Stimulated activated CD4-positive, alpha-beta T cell treated with anti-CD3 and anti-CD28 coated beads, TNF-alpha, amount 100 ng/mL, for 1 hour (primary cell): Measurements from ENCODE around the gene IRF4.

Experiments used
- DNase-seq, 3 donors: peaks; one replicate each; pipeline ENCODE4 v3.0.0-alpha.2; 2020; ENCODE audit warnings: low read depth in 3 of 3, low spot score in 1 of 3

IRF4 gene

DNA sequence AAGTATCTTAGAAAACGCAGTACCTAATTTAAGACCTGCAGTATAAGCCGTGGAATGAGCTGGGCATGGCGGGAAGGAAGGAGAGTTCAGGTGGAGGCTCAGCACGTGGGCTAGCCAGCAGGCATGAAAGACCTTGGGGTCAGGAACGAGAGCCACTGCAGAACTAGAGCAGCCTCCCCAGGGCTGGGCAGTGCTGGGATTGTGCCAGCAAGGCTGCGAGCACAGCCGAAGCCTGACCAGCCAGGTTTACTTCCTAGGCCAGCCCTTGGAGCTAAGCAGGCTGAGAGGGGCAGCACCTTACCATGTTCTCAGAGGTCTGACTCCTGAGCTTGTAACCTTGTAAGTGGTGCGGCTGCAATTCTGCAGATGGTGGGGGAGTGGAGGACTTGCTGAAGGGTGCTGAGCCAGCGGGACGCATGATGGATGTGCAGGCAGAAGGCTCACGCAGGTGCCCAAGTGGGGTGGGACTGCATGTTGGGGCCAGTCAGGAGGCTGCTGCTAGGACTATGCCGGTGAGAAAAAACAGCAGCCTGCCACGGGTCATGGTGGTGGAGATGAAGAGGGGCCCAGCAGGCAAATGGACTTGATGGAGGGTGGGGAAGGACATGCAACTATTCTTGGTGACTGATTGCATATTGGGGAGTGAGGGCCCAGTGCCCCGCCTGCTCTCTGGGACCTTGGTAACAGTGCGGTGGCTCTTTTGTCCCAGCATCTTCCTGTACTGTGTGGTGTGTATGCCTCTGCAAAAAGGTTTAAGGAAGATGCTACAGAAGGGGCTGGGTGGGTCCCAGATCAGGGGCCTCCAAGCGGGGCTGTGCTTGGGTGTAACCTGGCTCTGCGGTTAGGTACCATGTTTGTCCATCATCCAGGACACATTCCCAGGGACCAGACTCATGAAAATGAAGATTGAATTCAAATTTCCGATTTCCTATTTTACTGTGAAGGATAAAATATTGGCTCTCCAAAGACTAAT is 37.6 kb upstream of the IRF4 start:
- no peak for DNase-seq

DNA sequence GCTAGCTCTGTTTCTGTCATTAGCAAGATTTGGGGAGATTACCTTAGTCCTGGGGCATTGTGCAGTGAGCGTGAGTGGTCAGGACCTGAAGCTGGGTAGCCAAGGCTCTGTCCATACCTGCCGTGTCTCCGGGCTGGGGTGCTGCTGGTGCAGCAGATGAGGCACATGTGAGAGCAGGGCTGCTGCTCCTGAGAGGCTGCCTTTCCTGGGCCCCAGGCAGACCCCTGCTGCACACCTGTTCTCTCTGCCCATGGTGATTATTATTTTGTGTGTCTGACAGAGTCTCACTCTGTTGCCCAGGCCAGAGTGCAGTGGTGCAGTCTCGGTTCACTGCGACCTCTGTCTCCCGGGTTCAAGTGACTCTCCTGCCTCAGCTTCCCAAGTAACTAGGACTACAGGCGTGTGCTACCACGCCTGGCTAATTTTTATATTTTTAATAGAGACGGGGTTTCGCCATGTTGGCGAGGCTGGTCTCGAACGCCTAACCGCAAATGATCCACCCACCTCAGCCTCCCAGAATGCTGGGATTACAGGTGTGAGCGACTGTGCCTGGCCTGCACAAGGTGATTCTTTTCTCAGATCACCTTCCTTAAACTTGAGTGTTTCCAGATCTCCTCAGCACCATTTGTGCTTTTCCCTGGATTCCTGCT is 36.8 kb upstream of the IRF4 start:
- DNase-seq = no peak

- no peak for DNase-seq
Measured at GRCh38 chr6:355373-356208, 36.0 kb upstream of the IRF4 start.

DNA sequence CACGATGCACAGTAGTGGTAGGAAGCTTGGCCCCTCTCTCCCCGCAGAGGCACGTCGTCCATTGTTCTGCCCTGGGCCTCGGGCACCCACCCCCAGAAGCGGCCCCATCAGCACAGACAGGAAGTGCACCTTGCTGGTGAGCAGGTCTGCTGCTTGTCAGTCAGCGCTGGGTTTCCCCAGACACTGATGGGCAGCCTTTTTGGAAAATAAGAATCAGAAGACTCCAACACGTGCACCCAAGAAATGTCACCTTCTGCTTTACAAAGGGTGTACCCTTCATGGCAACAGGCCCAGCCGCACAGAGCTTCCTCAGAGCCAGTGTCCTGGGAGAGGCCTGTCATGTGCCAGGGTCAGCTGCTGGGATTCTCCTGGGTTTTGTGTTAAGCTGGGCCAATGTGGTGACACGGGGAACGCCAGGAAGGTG is 34.7 kb upstream of the IRF4 start:
- no peak for DNase-seq

GRCh38 chr6:357261-357790 is 34.2 kb upstream of the IRF4 start:
- no peak for DNase-seq

DNA sequence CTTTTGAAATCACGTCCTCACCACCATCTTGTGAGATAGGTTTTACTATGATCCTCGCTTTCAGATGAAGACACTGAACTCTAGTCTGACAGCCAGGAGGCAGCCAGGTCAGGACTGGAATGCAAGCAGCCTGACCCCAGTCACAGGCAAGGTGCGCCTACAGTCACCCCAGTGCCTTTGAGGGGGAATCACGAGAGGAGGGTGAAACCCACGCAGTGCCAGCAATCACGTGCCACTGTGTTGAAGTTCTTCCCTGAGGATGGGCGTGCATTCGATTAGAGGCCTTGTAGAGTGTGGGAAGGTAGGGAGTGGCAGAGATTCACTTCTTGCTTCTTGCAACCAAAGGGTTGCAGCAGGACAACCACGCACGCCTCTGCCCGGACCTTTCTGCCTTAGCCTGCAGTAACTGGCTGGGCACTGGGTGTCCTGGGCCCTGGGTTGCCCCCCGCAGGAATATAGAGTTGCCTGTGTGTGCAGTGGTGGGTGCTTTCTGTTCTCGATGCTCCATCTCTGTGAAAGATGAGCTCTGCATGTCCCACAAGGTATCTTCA is 33.7 kb upstream of the IRF4 start:
- DNase-seq = no peak

DNA sequence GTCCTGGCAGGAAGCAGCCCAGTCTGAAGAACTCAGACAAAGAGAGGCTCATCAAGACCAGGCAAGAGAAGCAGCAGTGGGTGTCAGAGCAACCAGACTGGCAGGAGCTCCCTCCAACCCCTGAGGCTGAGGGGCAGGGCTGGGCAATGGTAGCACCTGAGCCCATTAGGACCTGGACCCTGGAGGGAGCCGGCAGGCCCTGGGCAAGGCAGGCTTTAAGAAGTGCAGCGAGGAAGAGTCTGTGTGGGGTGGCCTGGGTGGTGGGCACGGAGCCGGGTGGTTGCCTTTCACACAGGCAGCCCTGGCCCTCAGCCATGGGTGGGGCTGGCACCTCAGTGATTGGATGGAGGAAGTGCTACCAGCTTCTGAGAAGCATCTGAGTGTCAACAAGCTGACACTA is 33.1 kb upstream of the IRF4 start:
- no peak for DNase-seq

DNA sequence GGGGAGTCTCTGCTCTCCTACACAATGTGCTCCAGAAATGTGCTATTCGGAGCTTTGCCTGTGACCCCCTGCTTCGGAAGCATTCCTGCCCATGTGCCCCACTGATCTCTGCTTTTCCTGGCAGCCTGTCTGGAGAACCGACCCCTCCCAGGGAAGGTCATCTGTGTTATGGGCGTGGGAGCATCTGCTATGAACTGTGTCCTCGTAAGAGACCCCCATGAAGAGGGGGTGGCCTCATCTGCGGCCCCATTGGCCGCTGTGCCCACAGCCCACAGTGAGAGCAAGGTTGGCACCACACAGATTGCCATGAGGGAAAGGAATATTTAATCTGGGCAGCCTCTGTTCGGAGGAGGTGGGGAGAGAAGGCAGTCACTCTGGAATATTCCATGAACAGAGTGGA is 32.7 kb upstream of the IRF4 start:
- DNase-seq = no peak

DNA sequence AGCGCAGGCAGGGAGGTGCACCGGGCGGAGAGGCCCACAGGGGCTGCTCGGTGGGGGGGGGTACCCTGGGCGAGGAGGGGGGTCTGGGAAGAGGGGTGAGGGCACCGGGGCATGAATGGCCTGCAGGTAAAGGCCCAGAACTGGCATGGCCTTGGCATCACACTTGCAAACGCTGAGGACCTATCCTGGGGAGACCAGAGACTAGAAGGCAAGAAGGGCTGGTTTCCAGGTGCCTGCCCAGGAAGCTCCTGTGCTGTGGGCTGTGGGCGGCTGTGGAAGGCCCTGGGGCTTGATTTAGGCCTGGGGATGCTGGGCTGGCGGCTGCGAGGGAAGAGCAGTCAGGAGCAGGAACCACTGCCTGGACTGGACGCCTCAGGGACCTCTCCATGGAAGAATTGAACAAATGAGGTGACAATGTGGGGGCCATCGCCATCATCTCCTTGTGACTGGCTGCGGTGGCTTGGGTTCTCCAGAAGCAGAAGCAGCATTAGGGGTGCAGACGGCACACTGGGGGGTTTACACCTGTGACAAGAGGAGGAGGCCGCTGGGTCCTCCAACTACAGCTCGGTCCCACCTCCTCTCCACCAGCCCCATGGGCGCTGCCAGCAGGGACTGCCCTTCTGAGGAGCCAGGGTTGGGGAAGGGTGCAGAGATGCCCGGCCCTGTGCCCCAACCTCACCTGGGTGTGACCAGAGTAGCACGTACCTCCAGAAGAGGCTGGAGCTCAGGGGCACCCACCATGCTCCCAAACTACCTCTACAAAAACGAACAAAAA is 32.1 kb upstream of the IRF4 start:
- DNase-seq = no peak

GRCh38 chr6:360349-360748 is 31.2 kb upstream of the IRF4 start:
- no peak for DNase-seq

- no peak for DNase-seq
Measured at GRCh38 chr6:360764-361373, 30.7 kb upstream of the IRF4 start.

DNA sequence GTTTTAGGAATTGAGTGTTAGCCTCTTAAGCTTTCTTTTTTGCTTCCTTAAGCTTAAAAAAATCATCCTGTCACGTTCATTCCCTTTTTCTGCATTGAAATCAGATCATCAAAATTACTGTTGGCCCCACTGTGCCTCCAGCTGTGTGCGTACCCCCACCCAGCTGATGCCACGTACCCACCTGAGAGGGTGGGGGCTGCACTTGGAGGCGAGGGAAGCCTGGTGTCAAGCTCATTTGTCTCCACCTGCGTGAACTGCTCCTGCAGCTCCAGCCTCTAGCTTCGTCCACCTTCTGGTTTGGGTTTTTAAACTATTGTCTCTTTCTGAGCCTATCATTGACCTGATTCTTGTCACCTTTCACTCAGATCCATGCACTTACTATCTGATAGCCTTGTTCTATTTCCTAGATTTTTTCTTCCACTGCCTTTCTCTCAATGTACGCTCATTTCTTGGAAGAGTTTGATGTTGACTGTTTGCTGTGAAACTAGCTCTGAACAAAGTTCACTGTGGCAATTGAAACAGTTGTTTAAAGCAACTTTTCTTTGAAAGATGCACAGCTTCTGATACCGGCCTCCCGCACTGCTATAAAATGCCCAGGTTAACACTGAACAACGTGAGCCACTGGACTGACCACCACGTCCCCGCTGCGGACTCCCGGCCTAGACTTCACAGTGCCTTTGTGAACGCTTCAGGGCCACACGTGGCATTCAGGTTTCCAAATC is 30.0 kb upstream of the IRF4 start:
- no peak for DNase-seq

DNA sequence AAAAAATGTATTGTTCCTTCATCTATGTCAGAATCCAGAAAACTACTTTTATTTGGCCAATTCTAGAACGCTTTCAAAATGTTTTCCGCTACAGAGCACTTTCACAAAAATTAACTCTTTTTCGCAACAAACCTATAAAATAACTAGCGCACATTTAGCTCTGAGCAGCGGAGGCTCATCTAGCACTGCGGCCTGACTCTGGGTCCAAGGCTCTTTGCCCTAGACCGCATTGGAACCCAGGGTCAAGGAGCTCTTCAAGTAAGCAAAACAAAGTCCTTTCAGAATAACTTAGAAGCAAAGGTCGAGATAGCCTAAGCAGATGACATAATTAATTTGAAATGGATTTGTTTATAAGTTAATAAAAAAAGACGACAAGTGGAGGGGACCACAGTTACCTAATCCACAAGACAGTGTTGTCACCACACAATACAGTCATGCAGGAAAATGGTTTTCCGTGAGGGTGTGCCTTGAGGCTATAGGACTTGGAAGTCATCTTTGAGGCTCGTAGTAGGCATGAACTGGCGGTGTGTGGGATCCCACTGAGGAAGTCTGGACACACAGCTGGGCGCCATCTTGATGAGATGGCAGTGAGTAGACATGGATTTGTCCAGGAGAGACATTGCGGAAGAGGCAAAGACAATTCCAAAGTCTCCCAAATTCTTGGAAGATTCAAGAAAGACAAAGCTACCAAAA is 29.2 kb upstream of the IRF4 start:
- no peak for DNase-seq

GRCh38 chr6:362924-363249 is 28.7 kb upstream of the IRF4 start:
- DNase-seq = no peak

DNA sequence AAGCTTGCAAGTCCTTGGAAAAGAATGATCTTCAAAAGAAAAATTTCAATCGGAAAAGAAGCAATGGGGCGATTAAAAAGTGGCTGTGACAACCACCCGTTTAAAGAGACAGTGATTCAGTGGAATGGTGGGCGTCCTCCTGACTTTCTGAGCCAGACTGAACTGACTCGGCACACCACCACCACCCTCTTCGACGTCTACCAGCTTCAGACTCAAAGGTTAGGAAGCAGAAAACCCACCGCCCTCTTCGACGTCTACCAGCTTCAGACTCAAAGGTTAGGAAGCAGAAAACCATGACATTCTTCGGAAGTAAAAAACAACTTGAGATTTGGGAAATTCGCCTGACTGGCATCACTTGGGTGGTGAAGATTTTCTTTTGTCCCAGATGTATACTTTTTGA is 28.3 kb upstream of the IRF4 start:
- no peak for DNase-seq

DNA sequence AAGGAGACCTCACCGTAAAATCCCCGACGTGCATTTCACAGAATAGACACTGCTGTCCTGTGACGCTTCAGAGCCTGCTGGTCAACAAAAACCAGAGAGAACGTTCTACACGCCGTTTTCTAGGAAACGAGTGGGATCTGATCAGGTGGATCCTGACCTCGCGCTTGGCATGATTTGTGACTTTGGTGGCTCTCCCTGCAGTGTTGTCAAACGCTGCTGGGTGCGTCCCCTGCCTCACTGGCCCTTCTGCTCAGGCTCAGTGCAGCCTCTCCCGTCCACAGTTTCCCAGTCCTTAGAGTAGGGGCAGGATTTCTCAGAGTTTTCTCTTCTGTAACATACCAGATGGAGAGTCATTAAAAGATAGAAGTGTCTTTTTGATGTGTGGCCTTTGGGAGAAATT is 27.6 kb upstream of the IRF4 start:
- DNase-seq = no peak

GRCh38 chr6:364609-365540 is 26.7 kb upstream of the IRF4 start:
- DNase-seq = no peak

- no peak for DNase-seq
Measured at GRCh38 chr6:365835-366234, 25.7 kb upstream of the IRF4 start.
